Hypothalamus (tissue), 51 donors: ENCODE results near the gene CSAG1.
"Not testable (repeated sequence)": the region's sequence is repeated elsewhere in the genome, so short reads cannot be mapped to it uniquely, and the experiment has no call there.

Experiments used
- DNase-seq, 51 donors: peaks; one replicate each; lab custom pipeline; 2025; lab: John Stamatoyannopoulos, UW

Gene CSAG1, protein sequence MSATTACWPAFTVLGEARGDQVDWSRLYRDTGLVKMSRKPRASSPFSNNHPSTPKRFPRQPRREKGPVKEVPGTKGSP

DNA sequence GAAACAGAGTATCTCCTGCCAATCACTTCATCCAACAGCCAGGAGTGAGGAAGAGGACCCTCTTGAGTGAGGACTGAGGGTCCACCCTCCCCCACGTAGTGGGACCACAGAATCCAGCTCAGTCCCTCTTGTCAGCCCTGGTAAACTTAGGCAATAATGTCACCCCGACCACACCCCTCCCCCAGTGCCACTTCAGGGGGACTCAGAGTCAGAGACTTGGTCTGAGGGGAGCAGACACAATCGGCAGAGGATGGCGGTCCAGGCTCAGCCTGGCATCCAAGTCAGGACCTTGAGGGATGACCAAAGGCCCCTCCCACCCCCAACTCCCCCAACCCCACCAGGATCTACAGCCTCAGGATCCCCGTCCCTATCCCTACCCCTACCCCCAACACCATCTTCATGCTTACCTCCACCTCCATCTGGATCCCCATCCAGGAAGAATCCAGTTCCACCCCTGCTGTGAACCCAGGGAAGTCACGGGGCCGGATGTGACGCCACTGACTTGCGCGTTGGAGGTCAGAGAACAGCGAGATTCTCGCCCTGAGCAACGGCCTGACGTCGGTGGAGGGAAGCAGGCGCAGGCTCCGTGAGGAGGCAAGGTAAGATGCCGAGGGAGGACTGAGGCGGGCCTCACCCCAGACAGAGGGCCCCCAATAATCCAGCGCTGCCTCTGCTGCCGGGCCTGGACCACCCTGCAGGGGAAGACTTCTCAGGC lies at the start of gene CSAG1, which contains the start of gene MAGEA12:
TSS of gene CSAG1 (minus strand) at position 461 of the 715 bp plus-strand sequence. CDS start 1,261 bp downstream, outside the sequence.
TSS of gene MAGEA12 (plus strand) at position 497 of the 715 bp plus-strand sequence. CDS start 2,405 bp downstream, outside the sequence.
- no peak for DNase-seq

DNA sequence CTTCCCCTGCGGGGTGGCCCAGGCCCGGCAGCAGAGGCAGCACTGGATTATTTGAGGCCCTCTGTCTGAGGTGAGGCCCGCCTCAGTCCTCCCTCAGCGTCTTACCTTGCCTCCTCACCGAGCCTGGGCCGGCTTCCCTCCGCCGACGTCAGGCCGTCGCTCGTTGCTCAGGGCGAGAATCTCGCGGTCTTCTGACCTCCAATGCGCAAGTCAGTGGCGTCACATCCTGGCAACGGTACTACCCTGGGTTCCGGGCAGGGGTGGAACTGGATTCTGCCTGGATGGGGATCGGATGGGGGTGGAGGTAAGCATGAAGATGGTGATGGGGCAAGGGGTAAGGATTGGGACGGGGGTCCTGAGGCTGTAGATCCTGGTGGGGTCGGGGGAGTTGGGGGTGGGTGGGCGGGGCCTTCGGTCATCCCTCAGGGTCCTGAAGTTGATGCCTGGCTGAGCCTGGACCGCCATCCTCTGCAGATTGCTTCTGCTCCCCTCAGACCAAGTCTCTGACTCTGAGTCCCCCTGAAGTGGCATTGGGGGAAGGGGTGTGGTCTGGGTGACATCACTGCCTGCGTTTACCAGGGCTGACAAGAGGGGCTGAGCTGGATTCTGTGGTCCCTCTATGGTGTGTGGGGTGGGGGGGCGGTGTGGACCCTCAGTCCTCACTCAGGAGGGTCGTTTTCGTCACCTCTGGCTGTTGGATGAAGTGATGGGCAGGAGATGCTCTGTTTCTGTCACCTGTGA lies 36.2 kb upstream of the CSAG1 start, which contains the start of gene MAGEA6:
TSS of gene MAGEA6 (minus strand) at position 141 of the 741 bp plus-strand sequence. CDS start 2,039 bp downstream, outside the sequence.
- not testable (repeated sequence) for DNase-seq

DNA sequence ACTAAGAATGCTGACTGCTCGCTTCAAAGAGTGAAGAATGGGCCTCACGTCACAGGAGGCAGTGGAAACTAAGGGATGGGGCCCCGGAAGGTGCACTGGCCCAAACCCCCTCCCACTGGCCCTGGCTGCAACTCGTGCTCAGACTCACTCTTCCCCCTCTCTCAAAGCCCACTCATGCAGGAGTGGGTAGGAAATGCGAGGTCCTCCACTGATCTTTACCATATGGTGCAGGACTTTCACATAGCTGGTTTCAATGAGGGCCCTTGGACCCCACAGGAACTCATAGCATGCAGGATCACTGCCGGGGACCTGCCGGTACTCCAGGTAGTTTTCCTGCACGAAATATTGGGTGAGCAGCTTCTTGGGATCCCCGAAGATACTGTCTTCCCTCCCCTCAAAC lies 33.0 kb upstream of the CSAG1 start:
- not testable (repeated sequence) for DNase-seq

DNA sequence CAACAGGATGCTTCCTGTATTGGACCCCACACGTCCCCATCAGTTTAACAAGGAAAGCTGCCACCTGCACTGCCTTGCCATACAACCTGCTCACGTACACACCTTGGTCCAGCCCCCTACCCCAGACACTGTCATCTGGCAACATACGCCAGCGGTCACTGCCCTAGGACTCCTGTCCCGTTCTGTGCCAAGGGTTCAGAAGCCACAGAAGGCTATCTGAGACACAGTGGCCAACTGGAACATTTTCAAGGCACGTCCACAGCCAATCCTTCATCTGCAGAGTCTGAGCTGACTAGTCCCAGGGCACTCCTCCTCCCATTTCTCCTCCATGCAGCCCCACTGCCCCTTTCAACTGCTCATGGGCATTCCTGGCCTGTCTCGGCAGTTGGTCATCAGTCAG lies 28.1 kb upstream of the CSAG1 start:
- not testable (repeated sequence) for DNase-seq

DNA sequence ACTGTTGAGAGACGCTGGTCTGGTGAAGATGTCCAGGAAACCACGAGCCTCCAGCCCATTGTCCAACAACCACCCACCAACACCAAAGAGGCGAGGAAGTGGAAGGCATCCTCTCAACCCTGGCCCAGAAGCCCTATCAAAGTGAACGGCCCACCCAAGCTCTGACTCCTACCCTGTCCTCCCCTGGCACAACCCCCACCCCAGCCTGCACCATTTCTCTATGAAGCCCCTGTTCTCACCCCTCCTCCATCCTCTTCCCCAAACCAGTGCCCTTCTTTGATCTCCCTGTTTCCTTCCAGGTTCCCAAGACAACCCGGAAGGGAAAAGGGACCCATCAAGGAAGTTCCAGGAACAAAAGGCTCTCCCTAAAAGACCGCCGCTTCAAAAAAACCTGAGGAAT lies 26.0 kb upstream of the CSAG1 start:
- DNase-seq, result not testable (repeated sequence)

DNA sequence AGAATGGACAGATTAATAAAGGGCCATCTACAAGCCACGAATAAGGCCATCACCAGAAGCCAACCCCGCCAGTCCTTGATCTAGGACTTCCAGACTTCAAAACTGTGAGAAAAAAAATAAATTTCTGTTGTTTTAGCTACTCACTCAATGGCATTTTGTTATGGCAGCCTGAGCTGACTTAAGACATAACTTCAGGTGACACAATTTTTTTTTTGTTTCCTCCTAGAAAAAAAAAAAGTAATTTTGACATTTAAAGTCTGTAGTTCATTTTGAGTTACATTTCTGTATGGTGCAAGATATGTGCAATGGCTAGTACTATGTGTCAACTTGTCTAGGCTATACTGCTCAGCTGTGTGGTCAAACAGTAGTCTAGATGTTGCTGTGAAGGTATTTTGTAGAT lies 25.4 kb upstream of the CSAG1 start, which contains the start of gene CSAG3:
TSS of gene CSAG3 (plus strand) at position 301 of the 400 bp plus-strand sequence.
- DNase-seq, result not testable (repeated sequence)

DNA sequence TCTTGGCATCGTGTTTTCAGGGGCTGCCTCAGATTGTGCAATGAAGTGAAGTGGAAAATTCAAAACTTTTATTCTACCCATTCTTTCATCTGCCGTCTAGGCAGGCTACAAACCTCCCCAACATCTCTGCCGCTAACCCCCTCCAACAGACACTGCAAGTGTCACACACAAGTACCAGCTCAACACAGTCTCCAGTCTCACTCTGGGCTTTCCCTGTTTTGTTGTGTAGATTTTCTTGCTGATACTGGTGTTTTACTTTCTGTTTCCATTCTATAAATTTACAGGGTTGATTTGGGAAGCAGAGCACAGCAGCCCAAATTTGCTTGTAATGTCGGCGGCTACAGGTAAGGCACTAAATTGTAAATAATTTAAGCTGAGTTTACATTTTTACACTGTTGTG lies 21.4 kb upstream of the CSAG1 start:
- not testable (repeated sequence) for DNase-seq

DNA sequence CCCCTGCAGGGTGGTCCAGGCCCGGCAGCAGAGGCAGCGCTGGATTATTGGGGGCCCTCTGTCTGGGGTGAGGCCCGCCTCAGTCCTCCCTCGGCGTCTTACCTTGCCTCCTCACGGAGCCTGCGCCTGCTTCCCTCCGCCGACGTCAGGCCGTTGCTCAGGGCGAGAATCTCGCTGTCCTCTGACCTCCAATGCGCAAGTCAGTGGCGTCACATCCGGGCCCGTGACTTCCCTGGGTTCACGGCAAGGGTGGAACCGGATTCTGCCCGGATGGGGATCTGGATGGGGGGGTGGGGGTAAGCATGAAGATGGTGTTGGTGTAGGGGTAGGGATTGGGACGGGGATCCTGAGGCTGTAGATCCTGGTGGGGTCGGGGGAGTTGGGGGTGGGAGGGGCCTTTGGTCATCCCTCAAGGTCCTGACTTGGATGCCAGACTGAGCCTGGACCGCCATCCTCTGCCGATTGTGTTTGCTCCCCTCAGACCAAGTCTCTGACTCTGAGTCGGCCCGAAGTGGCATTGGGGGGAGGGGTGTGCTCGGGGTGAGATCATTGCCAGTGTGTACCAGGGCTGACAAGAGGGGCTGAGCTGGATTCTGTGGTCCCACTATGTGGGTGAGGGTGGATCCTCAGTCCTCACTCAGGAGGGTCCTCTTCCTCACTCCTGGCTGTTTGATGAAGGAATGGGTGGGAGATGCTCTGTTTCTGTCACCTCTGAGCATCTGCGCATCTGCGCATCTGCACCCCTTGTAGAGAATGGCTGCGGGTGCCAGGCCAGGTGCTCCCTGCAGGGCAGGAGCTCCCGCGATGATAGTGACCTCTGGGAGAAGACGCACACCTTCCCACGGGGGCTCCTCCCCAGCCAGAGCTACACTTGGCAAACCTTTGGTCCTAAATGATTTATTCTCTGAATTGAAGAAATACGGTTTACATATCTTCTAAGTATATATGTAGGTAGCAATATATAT lies 20.4 kb upstream of the CSAG1 start, which contains the start of gene MAGEA2:
TSS of gene MAGEA2 (minus strand) at position 157 of the 965 bp plus-strand sequence. CDS start 2,479 bp downstream, outside the sequence.
- not testable (repeated sequence) for DNase-seq

DNA sequence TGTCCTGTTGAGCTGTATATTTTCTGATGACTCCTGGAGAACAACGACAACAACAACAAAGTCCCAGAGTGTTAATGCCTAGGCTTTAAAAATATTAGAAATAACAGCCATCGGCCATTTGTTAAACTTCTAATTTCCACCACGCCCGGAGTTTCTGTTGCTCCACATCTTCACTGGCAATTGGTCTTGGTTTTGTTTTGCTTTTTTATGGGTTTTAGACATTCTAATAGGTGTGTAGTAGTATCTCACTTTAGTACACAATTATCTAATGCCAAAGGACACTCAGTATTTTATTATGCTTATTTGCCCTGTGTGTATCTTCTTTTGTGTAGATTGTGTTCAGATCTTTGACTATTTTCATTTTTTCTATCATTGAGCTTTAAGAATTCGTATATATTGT lies 5.0 kb upstream of the CSAG1 start:
- DNase-seq, result no peak

DNA sequence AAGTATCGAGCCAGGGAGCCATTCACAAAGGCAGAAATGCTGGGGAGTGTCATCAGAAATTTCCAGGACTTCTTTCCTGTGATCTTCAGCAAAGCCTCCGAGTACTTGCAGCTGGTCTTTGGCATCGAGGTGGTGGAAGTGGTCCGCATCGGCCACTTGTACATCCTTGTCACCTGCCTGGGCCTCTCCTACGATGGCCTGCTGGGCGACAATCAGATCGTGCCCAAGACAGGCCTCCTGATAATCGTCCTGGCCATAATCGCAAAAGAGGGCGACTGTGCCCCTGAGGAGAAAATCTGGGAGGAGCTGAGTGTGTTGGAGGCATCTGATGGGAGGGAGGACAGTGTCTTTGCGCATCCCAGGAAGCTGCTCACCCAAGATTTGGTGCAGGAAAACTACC lies 3.0 kb upstream of the CSAG1 start:
- DNase-seq, result not testable (repeated sequence)

DNA sequence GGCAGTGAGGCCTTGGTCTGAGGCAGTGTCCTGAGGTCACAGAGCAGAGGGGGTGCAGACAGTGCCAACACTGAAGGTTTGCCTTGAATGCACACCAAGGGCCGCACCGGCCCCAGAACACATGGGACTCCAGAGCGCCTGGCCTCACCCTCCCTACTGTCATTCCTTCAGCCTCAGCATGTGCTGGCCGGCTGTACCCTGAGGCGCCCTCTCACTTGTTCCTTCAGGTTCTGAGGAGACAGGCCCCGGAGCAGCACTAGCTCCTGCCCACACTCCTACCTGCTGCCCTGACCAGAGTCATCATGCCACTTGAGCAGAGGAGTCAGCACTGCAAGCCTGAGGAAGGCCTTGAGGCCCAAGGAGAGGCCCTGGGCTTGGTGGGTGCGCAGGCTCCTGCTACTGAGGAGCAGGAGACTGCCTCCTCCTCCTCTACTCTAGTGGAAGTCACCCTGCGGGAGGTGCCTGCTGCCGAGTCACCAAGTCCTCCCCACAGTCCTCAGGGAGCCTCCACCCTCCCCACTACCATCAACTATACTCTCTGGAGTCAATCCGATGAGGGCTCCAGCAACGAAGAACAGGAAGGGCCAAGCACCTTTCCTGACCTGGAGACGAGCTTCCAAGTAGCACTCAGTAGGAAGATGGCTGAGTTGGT lies 2.5 kb upstream of the CSAG1 start:
- no peak for DNase-seq

DNA sequence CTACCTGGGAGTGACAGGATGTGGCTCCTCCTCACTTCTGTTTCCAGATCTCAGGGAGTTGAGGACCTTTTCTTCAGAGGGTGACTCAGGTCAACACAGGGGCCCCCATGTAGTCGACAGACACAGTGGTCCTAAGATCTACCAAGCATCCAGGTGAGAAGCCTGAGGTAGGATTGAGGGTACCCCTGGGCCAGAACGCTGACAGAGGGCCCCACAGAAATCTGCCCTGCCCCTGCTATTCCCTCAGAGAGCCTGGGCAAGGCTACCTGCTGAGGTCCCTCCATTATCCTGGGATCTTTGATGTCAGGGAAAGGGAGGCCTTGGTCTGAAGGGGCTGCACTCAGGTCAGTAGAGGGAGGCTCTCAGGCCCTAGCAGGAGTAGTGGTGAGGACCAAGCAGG lies 1.6 kb upstream of the CSAG1 start:
- no peak for DNase-seq

DNA sequence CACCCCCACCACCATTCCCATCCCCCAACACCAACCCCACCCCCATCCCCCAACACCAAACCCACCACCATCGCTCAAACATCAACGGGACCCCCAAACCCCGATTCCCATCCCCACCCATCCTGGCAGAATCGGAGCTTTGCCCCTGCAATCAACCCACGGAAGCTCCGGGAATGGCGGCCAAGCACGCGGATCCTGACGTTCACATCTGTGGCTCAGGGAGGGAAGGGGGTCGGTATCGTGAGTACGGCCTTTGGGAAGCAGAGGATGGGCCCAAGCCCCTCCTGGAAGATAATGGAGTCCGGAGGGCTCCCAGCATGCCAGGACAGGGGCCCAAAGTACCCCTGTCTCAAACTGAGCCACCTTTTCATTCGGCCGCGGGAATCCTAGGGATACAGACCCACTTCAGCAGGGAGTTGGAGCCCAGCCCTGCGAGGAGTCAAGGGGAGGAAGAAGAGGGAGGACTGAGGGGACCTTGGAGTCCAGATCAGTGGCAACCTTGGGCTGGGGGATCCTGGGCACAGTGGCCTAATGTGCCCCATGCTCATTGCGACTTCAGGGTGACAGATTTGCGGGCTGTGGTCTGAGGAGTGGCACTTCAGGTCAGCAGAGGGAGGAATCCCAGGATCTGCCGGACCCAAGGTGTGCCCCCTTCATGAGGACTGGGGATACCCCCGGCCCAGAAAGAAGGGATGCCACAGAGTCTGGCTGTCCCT lies 780 bp upstream of the CSAG1 start:
- DNase-seq, result not testable (repeated sequence)

DNA sequence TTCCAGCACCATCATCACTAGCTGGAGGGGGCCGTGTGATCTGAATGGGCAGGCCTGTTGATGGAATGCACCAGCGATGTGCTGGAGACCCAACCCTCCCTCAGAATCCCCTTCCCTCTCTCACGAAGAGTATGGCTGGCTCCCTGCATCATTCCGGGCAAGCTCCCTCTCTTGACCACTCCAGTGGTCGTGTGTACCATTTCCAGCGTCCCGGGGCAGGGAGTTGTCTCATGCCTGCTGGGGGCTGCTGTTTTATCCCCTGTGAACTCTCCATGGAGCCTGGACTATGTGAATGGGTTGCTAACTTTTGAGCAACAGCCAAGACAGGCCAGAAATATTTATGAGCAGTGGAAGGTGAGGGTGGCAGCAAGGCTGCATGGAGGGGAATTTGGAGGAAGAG lies 8.1 kb downstream of the CSAG1 start:
- no peak for DNase-seq

DNA sequence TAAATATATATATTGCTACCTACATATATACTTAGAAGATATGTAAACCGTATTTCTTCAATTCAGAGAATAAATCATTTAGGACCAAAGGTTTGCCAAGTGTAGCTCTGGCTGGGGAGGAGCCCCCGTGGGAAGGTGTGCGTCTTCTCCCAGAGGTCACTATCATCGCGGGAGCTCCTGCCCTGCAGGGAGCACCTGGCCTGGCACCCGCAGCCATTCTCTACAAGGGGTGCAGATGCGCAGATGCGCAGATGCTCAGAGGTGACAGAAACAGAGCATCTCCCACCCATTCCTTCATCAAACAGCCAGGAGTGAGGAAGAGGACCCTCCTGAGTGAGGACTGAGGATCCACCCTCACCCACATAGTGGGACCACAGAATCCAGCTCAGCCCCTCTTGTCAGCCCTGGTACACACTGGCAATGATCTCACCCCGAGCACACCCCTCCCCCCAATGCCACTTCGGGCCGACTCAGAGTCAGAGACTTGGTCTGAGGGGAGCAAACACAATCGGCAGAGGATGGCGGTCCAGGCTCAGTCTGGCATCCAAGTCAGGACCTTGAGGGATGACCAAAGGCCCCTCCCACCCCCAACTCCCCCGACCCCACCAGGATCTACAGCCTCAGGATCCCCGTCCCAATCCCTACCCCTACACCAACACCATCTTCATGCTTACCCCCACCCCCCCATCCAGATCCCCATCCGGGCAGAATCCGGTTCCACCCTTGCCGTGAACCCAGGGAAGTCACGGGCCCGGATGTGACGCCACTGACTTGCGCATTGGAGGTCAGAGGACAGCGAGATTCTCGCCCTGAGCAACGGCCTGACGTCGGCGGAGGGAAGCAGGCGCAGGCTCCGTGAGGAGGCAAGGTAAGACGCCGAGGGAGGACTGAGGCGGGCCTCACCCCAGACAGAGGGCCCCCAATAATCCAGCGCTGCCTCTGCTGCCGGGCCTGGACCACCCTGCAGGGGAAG lies 19.4 kb downstream of the CSAG1 start, which contains the start of gene MAGEA2B:
TSS of gene MAGEA2B (plus strand) at position 814 of the 973 bp plus-strand sequence. CDS start 2,479 bp downstream, outside the sequence.
- DNase-seq, result not testable (repeated sequence)

DNA sequence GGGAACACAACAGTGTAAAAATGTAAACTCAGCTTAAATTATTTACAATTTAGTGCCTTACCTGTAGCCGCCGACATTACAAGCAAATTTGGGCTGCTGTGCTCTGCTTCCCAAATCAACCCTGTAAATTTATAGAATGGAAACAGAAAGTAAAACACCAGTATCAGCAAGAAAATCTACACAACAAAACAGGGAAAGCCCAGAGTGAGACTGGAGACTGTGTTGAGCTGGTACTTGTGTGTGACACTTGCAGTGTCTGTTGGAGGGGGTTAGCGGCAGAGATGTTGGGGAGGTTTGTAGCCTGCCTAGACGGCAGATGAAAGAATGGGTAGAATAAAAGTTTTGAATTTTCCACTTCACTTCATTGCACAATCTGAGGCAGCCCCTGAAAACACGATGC lies 20.3 kb downstream of the CSAG1 start:
- not testable (repeated sequence) for DNase-seq

DNA sequence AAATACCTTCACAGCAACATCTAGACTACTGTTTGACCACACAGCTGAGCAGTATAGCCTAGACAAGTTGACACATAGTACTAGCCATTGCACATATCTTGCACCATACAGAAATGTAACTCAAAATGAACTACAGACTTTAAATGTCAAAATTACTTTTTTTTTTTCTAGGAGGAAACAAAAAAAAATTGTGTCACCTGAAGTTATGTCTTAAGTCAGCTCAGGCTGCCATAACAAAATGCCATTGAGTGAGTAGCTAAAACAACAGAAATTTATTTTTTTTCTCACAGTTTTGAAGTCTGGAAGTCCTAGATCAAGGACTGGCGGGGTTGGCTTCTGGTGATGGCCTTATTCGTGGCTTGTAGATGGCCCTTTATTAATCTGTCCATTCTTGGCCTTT lies 24.3 kb downstream of the CSAG1 start, which contains the start of gene CSAG2:
TSS of gene CSAG2 (minus strand) at position 101 of the 400 bp plus-strand sequence. CDS start 161 bp downstream, outside the sequence.
- not testable (repeated sequence) for DNase-seq
